Activated CD4-positive, alpha-beta memory T cell treated with anti-CD3 and anti-CD28 coated beads, Interleukin-2, amount 10 ng/mL, durations not matched to agents 7 days and 5 days (primary cell): ENCODE measurements around the gene GLIS1. TPM values are rescaled to one million over a fixed set of nuclear protein-coding genes. Genes with fewer than 3 reads are reported as not detected.

Source experiments
- CTCF ChIA-PET: fragments of 350-600 bp; sonication (Branson Sonifier 250); formaldehyde crosslinking; loops from one replicate; lab custom pipeline; 2021; ENCODE audit warnings: antibody characterized with exemption, inconsistent platforms; lab: Charles Lee
- POLR2A ChIA-PET: fragments of 350-600 bp; sonication (Branson Sonifier 250); formaldehyde crosslinking; loops from one replicate; lab custom pipeline; 2021; ENCODE audit warnings: antibody characterized with exemption; lab: Charles Lee
- DNase-seq: peaks from one replicate; pipeline ENCODE4 v3.0.0-alpha.2; 2020
- H3K27ac Mint-ChIP-seq: one replicate; pipeline ENCODE4 v1.8.0; 2021; ENCODE audit warnings: mild to moderate bottlenecking, mixed read lengths
- H3K27me3 Mint-ChIP-seq: one replicate; pipeline ENCODE4 v1.8.0; 2021; ENCODE audit warnings: mixed read lengths
- H3K36me3 Mint-ChIP-seq: one replicate; pipeline ENCODE4 v1.8.0; 2021; ENCODE audit warnings: low read depth, mixed read lengths
- H3K4me1 Mint-ChIP-seq: one replicate; pipeline ENCODE4 v1.8.0; 2021; ENCODE audit warnings: mixed read lengths
- H3K4me3 Mint-ChIP-seq: one replicate; pipeline ENCODE4 v1.8.0; 2021; ENCODE audit warnings: mild to moderate bottlenecking, mixed read lengths
- H3K9me3 Mint-ChIP-seq: one replicate; pipeline ENCODE4 v1.8.0; 2021; ENCODE audit warnings: mixed read lengths
- total RNA-seq, 2 experiments: library from RNA; stranded (reverse); gene quantifications; one replicate each; pipeline ENCODE4 v1.2.3, GENCODE V29; 2021

Gene GLIS1
- total RNA-seq, 2 experiments from 2014 or later = not detected

- ChIA-PET POLR2A (no interaction called here), CTCF (no interaction called here)
- Mint-ChIP-seq H3K4me3 (no peak overlapping the region), H3K27ac (no peak overlapping the region), H3K36me3 (no peaks in the 10 kb centered on the region), H3K27me3 (no peaks in the 10 kb centered on the region), H3K4me1 (no peaks in the 10 kb centered on the region), H3K9me3 (no peaks in the 10 kb centered on the region)
- no peak for DNase-seq
Measured at GRCh38 chr1:53669621-53670191, 69.3 kb downstream of the GLIS1 start.

- ChIA-PET CTCF (no interaction called here), POLR2A (no interaction called here)
- Mint-ChIP-seq H3K4me3 (no peak overlapping the region), H3K27me3 (no peaks in the 10 kb centered on the region), H3K27ac (no peak overlapping the region), H3K36me3 (no peaks in the 10 kb centered on the region), H3K4me1 (no peaks in the 10 kb centered on the region), H3K9me3 (no peaks in the 10 kb centered on the region)
- DNase-seq = no peak
Measured at GRCh38 chr1:53666566-53666965, 72.4 kb downstream of the GLIS1 start.

DNA sequence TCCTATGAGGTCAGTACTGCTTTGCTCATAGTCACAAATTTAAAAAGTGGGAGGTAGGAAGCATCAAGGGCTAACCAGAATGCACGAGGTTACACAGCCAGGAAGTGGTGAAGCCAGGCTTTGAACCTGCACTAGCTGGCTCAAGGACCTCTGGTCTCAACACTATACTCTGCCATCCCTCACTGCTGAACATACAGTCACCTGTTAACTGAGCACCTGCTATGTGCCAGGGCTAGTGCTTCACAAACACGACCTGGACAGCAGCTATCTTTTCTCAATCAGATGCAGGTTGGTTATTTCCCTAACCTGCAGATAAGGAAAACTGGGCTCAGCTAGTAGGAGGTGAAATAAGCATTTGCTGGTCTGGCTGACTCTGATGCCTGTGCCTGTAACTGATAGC, 73.0 kb downstream of the GLIS1 start:
- Mint-ChIP-seq H3K27me3 (no peaks in the 10 kb centered on the region), H3K27ac (no peak overlapping the region), H3K36me3 (no peaks in the 10 kb centered on the region), H3K4me3 (no peak overlapping the region), H3K9me3 (no peaks in the 10 kb centered on the region), H3K4me1 (no peaks in the 10 kb centered on the region)
- POLR2A ChIA-PET = no interaction called here
- DNase-seq = no peak
- CTCF ChIA-PET = no interaction called here

DNA sequence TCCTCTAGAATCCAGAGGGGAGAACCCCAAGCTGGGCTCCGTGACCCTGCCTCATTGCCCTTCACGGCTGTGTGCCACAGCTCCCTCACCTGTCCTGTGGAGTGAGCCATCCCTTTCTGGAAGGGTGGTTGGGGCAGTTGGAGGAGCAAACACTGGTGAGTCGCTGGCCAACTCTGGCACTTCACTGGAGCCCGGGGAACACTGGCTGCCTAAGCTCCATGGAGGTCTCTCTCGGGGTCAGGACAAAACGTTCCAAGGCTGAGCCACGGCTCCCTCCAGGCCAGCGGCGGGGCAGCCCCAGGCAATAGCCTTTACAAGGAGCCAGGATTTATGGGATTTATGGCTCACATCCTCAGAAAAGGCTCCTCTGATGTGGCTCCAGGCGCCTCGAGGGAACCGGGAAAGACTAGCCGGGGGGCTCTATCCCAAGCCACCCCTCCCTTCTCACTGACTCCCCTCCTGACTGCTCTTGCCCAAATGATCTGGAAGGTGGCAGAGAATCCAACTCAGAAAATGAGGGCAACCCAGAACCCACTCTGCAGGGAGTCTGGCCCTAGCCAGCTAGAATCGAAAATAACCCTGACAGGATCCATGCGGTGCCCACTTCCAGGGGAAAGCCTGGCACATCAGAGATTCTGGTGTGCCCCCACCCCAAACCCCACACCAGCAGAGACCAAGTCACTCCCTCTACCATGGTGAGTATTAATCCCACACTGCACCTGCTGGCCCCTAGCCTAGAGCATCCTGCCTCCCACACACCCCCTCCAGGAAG, 75.2 kb downstream of the GLIS1 start:
- ChIA-PET CTCF (no interaction called here), POLR2A (no interaction called here)
- peaks cover 2% of the 10 kb centered on the region for H3K27me3 Mint-ChIP-seq
- H3K4me3 Mint-ChIP-seq = no peak overlapping the region
- DNase-seq = no peak
- H3K4me1 Mint-ChIP-seq = no peaks in the 10 kb centered on the region
- no peaks in the 10 kb centered on the region for H3K36me3 Mint-ChIP-seq
- no peaks in the 10 kb centered on the region for H3K9me3 Mint-ChIP-seq
- no peak overlapping the region for H3K27ac Mint-ChIP-seq

GRCh38 chr1:53662951-53663350, 76.0 kb downstream of the GLIS1 start:
- ChIA-PET CTCF (no interaction called here), POLR2A (no interaction called here)
- no peak overlapping the region for H3K27ac Mint-ChIP-seq
- H3K9me3 Mint-ChIP-seq = no peaks in the 10 kb centered on the region
- no peak for DNase-seq
- H3K4me3 Mint-ChIP-seq = no peak overlapping the region
- H3K36me3 Mint-ChIP-seq = no peaks in the 10 kb centered on the region
- H3K4me1 Mint-ChIP-seq = no peaks in the 10 kb centered on the region
- peaks cover 5% of the 10 kb centered on the region for H3K27me3 Mint-ChIP-seq

- no peak overlapping the region for H3K27ac Mint-ChIP-seq
- H3K4me1 Mint-ChIP-seq = no peaks in the 10 kb centered on the region
- no peaks in the 10 kb centered on the region for H3K9me3 Mint-ChIP-seq
- ChIA-PET POLR2A (no interaction called here), CTCF (no interaction called here)
- no peak for DNase-seq
- H3K36me3 Mint-ChIP-seq = no peaks in the 10 kb centered on the region
- peaks cover 12% of the 10 kb centered on the region for H3K27me3 Mint-ChIP-seq
- H3K4me3 Mint-ChIP-seq = no peak overlapping the region
Measured at GRCh38 chr1:53662169-53662568, 76.8 kb downstream of the GLIS1 start.

DNA sequence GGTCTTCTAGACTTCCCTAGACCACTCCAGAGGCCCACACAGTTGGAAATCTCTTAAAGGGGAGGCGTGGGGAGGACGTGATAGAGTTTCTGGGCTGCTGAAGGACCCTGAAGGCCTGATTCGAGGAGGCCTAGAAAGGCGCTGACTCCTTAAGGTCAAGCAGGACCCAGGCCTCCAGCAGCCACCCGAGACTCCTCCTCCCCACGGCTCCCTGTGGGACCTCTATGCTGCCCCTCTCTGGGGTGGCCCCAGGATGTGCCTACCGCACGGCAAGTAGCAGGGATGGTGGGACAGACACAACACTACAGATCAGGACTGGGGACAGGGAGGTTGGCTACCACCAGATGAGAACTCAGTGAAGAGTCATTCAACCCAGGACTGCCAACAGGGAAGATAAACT, 77.5 kb downstream of the GLIS1 start:
- no peaks in the 10 kb centered on the region for H3K36me3 Mint-ChIP-seq
- POLR2A ChIA-PET = no interaction called here
- no peak overlapping the region for H3K27ac Mint-ChIP-seq
- H3K4me3 Mint-ChIP-seq = no peak overlapping the region
- no peak for DNase-seq
- H3K27me3 Mint-ChIP-seq = peaks cover 14% of the 10 kb centered on the region
- H3K4me1 Mint-ChIP-seq = no peaks in the 10 kb centered on the region
- no peaks in the 10 kb centered on the region for H3K9me3 Mint-ChIP-seq
- CTCF ChIA-PET = no interaction called here

- ChIA-PET CTCF (no interaction called here), POLR2A (no interaction called here)
- H3K4me1 Mint-ChIP-seq = no peaks in the 10 kb centered on the region
- no peaks in the 10 kb centered on the region for H3K36me3 Mint-ChIP-seq
- no peaks in the 10 kb centered on the region for H3K9me3 Mint-ChIP-seq
- no peak overlapping the region for H3K4me3 Mint-ChIP-seq
- H3K27me3 Mint-ChIP-seq = peaks cover 18% of the 10 kb centered on the region
- no peak overlapping the region for H3K27ac Mint-ChIP-seq
- DNase-seq = no peak
Measured at GRCh38 chr1:53660666-53661065, 78.3 kb downstream of the GLIS1 start.

GRCh38 chr1:53659436-53659835, 79.5 kb downstream of the GLIS1 start:
- CTCF ChIA-PET = no interaction called here
- H3K9me3 Mint-ChIP-seq = no peaks in the 10 kb centered on the region
- H3K27me3 Mint-ChIP-seq = peaks cover 21% of the 10 kb centered on the region
- no peak overlapping the region for H3K4me3 Mint-ChIP-seq
- H3K36me3 Mint-ChIP-seq = no peaks in the 10 kb centered on the region
- H3K27ac Mint-ChIP-seq = no peak overlapping the region
- H3K4me1 Mint-ChIP-seq = no peaks in the 10 kb centered on the region
- POLR2A ChIA-PET = no interaction called here
- DNase-seq = no peak

DNA sequence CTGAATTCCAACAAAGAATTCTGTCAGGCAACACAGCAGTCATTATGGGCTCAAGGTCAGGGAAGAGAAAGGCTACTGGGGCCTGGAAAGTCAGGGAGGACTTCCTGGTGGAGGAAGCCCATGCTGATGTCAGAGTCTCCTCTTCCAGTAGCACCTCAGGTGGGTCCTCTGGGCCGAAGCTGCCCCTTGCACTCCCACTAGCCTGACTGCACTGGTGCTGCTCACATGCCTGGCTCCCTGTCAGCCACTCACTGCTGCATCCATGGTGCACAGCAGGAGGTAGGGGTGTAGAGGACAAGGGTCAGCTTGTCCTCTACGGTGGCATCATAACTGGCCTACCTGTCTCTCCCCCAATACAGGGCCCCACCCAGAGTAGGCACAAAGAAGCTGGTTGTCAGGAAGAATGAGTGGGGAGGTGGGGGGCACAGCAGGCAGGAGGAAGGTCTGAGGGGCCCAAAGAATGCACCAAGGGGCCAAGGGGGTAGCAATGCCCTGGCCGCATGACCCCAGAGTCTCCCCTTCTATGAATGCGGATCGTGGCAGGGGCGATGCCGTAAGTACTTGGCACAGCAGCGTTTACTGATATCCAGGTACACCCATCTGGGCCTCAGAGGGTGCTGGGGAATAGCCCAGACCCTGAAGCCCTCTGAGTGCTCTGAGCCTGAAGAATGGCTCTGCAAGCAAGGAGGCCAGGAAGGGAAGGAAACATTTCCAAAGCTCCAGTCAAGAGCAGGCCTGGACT, 80.3 kb downstream of the GLIS1 start:
- POLR2A ChIA-PET = no interaction called here
- H3K4me3 Mint-ChIP-seq = no peak overlapping the region
- peaks cover 26% of the 10 kb centered on the region for H3K27me3 Mint-ChIP-seq
- DNase-seq = no peak
- no peaks in the 10 kb centered on the region for H3K9me3 Mint-ChIP-seq
- CTCF ChIA-PET = no interaction called here
- H3K27ac Mint-ChIP-seq = no peak overlapping the region
- no peaks in the 10 kb centered on the region for H3K36me3 Mint-ChIP-seq
- no peaks in the 10 kb centered on the region for H3K4me1 Mint-ChIP-seq

GRCh38 chr1:53657891-53658396, 81.0 kb downstream of the GLIS1 start:
- Mint-ChIP-seq H3K27me3 (peaks cover 26% of the 10 kb centered on the region), H3K27ac (no peak overlapping the region), H3K36me3 (no peaks in the 10 kb centered on the region), H3K4me3 (no peak overlapping the region), H3K4me1 (no peaks in the 10 kb centered on the region), H3K9me3 (no peaks in the 10 kb centered on the region)
- DNase-seq = no peak
- ChIA-PET POLR2A (no interaction called here), CTCF (no interaction called here)

DNA sequence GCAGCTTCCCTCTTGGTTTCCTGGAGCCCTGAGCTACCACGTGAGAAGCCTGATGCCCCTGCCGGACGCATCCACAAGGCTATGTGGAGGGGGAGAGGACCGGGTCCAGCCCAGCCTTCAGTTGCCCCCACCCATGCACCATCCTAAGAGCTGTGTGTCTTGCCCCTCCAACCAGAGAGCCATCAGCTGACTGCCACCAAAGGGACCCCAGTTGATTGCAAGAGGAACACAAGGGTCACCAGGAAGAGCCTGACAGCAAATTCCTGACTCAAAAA, 81.5 kb downstream of the GLIS1 start:
- POLR2A ChIA-PET = no interaction called here

GRCh38 chr1:53656747-53657530, 82.0 kb downstream of the GLIS1 start:
- H3K36me3 Mint-ChIP-seq = no peaks in the 10 kb centered on the region
- H3K4me3 Mint-ChIP-seq = no peak overlapping the region
- H3K9me3 Mint-ChIP-seq = no peaks in the 10 kb centered on the region
- ChIA-PET POLR2A (no interaction called here), CTCF (no interaction called here)
- peaks cover 26% of the 10 kb centered on the region for H3K27me3 Mint-ChIP-seq
- no peak overlapping the region for H3K27ac Mint-ChIP-seq
- no peak for DNase-seq
- H3K4me1 Mint-ChIP-seq = no peaks in the 10 kb centered on the region

More for the DNA sequence above, 81.5 kb downstream of the GLIS1 start:
- Mint-ChIP-seq H3K4me3 (no peak overlapping the region), H3K27me3 (peaks cover 26% of the 10 kb centered on the region), H3K27ac (no peak overlapping the region), H3K36me3 (no peaks in the 10 kb centered on the region), H3K9me3 (no peaks in the 10 kb centered on the region), H3K4me1 (no peaks in the 10 kb centered on the region)
- CTCF ChIA-PET = no interaction called here
- no peak for DNase-seq
